ENCODE measurements around the gene ALKBH5.

The ALKBH5 gene

DNA sequence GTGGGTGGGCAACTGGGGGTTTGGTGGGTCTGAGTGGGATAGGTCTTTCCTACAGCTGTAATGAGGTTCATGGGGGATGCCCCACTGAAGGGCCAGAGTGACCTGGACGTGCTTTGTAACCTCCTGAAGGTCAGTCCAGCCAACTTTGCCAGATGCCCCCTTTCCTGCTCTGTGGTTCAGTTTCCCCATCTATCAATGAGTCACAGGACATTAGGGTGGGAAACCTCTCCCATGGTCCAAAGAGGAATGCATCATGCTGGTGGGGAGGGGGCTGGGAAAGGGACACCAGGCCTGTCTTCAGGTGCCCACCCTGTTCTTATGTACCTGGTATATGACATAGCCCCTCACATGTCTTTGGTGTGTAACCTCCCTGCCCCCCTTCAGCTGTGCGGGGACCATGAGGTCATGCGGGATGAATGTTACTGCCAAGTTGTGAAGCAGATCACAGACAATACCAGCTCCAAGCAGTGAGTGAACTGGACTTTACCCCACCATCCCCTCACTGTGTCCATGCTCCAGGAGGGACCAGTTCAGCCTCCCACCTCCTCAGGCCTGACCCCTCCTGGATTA lies 24.0 kb upstream of the ALKBH5 start:
- DNase-seq, result no peak

DNA sequence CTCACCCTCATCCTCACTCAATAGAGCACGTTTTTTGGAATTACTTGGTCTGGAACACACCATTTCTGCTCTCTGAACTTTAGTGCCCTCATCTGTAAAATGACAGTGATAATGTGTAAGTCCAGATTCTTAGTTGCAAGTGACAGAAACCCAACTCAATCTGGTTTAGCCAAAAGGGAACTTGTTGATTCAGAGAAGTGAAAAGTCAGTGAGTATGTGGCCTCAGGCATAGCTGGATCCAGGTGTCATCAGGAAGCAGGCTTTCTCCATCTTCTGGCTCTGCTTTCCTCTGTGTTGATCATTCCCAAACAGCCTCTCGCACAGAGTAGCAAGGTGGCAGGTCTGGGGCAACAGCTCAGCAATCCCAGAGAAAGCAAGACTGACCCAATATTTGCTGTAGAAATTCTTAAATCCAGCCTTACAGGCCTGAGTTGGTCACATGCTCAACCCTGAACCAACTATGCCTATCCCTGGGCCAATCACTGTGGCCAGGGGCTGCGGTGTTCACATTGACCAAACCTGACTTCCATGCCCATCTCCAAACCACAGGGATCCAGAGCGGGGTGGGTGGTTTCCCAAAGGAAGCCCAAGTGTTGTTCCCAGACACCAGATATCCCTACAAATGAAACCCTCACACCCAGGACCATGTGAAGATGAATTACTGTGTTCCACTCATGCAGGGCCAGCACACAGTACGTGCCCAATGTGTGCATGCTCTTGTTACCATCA lies 23.3 kb upstream of the ALKBH5 start:
- DNase-seq, result no peak

GRCh38 chr17:18161207-18162145 lies 22.2 kb upstream of the ALKBH5 start:
- no peak for DNase-seq

DNA sequence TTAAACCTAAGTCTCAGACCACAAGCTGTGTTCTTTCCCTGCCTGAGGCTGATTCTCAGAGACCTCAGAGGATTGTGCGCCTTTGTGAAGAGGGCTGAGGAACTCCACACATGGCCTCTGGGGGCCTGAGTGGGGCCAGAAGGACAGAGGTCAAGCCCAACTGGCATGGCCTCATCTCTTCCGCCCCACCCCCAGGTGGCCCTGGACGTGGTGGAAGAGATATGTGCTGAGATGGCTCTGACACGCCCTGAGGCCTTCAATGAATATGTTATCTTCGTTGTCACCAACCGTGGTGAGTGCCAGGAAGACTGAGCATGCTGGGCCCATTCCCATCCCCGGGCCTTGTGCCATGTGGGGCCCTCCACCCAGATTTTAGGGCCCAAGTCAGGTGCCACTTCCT lies 20.1 kb upstream of the ALKBH5 start:
- DNase-seq, result no peak

- DNase-seq, result no peak
Measured at GRCh38 chr17:18166894-18167293, 16.7 kb upstream of the ALKBH5 start.

- no peak for DNase-seq
Measured at GRCh38 chr17:18167421-18167820, 16.2 kb upstream of the ALKBH5 start.

GRCh38 chr17:18172531-18173278 lies 10.9 kb upstream of the ALKBH5 start:
- no peak for DNase-seq

- no peak for DNase-seq
Measured at GRCh38 chr17:18173740-18174139, 9.9 kb upstream of the ALKBH5 start.

DNA sequence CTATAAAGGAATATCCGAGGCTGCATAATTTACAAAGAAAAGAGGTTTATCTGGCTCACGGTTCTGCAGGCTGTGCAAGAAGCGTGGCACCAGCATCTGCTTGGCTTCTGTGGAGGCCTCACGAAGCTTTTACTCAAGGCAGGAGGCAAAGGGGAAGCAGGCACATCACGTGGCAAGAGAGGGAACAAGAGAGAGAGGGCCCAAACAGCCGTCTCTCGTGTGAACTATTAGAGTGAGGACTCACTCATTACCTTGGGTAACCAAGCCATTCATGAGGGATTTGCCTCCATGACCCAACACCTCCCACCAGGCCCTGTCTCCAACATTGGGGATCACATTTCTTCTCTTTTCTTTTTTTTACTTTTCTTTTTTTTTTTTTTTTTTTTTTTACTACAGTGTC lies 7.5 kb upstream of the ALKBH5 start:
- DNase-seq, result no peak

DNA sequence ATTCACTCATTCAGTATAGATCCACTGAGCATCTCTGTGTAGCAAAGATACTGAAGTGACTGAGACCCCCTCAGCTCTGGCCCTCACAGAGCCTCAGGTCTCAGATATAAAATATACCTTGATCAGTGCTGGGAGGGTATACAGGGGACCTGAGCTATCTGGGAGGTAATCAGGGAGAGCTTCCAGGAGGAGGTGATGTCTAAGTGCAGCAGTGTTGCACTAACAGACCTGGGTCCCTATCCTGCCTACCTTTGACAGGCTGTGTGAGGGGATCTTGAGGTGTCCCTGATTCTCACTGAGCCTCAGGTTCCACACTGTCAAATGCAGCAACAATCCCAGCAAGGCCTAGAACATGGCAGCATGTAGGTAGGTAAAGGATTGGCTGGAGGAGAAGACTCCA lies 6.5 kb upstream of the ALKBH5 start:
- no peak for DNase-seq

GRCh38 chr17:18177722-18178121 lies 5.9 kb upstream of the ALKBH5 start:
- no peak for DNase-seq

DNA sequence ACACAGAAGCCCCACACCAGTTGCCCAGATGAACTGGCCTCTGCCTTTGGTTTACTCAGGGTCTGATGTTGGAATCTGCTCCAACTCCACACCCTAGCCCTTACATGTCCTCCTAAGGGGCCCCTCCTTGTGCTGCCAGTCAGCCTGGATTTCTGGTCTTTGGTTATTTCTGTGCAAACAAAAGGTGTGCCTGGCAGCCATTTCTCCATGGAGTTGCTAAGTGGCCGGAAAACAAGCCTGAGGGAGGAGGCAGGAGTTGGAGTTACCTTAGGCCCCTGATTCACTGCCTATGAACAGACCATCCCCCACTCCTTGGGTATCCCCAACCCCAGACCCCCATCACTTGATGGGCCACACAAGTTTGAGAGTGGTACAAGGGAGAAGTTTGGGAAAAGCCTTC lies 4.4 kb upstream of the ALKBH5 start:
- DNase-seq, result no peak

DNA sequence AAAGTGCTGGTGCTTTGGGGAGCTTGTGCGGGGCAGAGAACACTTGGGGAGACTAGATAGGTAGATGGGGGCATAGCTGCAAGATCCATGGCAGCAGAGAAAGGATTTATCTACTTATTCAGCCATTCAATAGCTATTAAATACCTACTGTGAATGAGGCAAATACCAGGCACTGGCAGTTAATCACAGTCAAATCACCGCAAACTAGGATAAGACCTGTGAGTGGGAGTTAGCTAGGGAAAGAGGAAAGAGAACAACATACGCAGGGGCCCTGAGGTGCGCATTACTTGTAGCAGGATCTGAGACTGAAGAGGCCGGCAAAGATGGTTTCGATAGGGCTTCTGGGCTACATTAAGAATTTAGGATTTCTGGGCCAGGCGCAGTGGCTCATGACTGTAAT lies 3.8 kb upstream of the ALKBH5 start:
- DNase-seq, result no peak

DNA sequence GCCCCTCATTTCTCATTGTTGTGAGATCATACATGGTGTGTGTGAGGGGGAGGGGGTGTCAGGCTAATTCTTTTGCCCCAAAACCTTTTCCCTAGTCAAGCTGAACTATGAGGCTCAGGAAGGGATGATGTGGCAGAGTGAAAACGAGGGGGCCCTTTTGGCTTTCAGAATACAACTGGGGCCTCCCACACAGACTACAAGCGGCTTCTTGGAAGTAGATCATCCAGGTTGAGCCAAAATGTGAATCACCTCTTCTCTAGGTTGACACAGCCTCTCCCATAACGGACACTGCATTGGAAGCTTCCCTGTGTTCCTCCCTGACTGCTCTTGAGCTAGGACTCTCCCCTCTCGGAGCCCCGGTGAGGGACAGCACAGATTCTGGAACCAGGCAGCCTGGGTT lies 2.3 kb upstream of the ALKBH5 start:
- DNase-seq, result no peak

- DNase-seq, result no peak
Measured at GRCh38 chr17:18182110-18182977, 1.3 kb upstream of the ALKBH5 start.

DNA sequence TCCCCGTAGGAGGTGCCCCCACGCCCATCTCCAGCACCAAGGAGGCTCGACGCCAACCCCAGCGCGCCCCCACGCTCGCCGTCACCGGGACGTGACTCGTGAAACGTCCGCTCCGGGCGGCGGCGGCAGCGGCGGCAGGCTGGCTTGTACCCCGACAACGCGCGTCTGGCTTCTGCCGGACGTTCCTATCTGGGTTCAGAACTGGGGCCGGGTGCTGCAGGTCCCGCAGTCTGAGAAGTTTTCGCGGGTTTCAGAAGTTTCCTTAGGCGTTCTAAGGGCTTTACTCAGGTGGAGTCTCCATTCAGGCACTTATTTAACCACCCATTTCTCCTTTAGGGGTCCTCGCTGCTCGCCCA lies 672 bp upstream of the ALKBH5 start:
- DNase-seq, result peak; percentile 69 to 77 (median 76)

DNA sequence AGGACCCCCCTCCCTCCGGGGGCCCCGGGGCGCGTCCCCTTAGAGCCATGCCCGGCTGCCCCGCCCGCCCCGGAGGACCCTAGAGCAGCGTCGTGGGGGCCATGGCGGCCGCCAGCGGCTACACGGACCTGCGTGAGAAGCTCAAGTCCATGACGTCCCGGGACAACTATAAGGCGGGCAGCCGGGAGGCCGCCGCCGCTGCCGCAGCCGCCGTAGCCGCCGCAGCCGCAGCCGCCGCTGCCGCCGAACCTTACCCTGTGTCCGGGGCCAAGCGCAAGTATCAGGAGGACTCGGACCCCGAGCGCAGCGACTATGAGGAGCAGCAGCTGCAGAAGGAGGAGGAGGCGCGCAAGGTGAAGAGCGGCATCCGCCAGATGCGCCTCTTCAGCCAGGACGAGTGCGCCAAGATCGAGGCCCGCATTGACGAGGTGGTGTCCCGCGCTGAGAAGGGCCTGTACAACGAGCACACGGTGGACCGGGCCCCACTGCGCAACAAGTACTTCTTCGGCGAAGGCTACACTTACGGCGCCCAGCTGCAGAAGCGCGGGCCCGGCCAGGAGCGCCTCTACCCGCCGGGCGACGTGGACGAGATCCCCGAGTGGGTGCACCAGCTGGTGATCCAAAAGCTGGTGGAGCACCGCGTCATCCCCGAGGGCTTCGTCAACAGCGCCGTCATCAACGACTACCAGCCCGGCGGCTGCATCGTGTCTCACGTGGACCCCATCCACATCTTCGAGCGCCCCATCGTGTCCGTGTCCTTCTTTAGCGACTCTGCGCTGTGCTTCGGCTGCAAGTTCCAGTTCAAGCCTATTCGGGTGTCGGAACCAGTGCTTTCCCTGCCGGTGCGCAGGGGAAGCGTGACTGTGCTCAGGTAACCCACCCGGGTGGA lies 759 bp downstream of the ALKBH5 start:
- peak; percentile 31 to 58 (median 46) for DNase-seq

- DNase-seq, result no peak
Measured at GRCh38 chr17:18185391-18185790, 1.8 kb downstream of the ALKBH5 start.

DNA sequence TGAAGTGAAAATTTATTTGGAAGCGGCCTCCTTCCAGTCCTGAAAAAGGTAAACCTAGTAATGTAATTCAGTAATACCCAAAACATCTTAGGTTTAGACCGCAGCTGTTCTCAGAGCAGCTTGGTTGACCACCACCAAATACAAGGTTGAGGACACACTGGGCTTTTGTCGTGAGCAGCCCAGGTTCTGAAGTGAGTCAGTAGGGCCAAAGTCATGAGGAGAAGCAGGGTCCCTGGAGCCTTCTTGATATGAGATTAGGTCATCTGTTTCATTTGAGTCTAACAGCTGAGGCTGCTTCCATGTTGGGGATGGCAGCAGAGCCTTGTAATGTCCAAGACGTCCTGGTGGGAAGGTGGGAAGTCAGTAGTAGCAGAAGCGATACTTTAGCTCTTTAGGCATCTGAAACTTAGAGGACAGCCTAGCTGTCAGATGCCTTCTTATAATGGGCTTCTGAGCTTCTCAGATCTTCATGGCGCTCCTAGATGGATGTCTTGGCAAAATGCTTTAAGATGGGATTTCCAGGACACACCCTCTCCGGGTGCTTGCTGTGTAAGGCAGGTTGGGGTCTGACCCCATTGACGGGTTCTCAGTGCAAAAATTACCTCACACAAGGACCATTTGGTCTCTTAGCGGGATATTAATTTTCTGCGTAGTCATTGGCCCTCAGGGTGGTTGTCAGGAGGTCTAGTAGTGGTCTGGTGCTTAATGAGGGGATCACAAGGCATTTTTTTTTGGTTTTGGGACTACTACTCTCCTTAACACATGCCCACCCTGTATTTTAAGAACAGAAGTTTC lies 2.4 kb downstream of the ALKBH5 start:
- no peak for DNase-seq

- no peak for DNase-seq
Measured at GRCh38 chr17:18186627-18186982, 3.0 kb downstream of the ALKBH5 start.

Measured in activated CD4-positive, CD25-positive, alpha-beta regulatory T cell (primary cell).